GM18517 (cell line): ENCODE results near the gene SIK3.

Experiments used
- ATAC-seq: cut with Tn5 transposase; IDR thresholded peaks from one replicate; pipeline ENCODE4 v1.9.1; 2021; ENCODE audit warnings: mild to moderate bottlenecking, moderate library complexity; ENCODE audit not compliant: unreplicated experiment

Gene SIK3

DNA sequence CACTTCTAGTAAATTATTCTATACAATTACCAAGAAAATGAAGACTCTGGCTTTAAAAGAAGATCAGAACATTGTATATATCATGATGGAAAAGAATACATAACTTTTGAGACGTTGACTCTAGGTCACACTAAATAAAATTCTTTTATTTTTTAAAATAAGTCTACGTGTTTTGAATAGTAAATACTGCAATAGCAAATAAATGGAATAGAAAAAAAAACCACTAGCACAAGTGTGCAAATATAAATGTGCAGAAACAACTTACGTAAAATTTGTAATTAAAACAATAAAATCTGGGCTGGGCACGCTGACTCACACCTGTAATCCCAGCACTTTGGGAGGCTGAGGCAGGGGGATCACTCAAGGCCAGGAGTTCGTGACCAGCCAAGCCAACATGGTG lies 17.9 kb downstream of the SIK3 start:
- no peak for ATAC-seq

DNA sequence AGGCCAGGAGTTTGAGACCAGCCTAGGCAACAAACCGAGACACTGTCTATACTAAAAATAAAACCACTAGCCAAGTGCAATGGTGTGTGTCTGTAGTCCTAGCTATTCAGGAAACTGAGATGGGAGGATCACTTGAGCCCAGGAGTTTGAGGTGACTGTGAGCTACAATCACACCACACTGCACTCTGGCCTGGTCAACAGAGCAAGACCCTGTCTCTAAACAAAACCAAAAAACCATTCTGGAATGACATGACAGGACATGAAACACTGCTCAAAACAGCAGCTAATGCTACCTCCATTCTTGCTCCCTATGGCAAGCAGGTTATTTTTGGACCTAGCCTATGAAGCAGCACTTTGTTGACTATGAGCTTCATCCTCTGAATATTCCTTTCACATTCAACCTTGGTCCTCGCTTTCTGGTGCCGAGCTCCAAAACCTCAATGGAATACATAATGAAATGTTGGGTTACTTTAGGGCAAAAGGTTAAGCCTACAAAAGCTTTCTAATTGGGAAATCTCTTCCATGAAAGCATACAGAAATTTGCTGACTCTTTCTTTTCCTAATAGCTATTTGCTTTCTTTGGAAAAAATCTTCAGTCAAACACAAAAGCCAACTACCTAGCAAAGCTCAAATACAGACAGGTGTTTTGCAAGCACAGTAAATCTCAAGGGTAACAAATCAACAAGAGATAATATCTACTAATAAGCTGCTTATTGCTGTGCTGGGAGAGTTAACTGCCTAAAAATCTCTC lies 21.1 kb downstream of the SIK3 start:
- no peak for ATAC-seq

DNA sequence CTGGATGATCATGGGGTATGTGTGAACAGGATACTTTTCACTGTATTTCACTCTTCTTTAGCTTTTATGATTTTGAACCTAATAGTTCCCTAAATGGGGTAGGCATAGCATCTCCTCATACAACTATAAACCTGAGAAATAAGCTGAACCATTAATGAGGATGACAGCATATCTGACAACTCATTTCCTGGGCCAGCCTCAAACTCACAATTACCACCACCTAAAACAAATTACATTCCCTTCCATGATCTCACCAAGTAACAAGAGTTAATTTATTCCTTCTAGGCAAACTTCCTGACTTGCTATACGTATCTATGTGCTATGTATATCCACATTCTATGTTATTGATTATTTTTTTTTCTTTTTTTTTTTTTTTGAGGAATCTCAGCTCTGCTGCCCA lies 23.0 kb downstream of the SIK3 start:
- no peak for ATAC-seq

DNA sequence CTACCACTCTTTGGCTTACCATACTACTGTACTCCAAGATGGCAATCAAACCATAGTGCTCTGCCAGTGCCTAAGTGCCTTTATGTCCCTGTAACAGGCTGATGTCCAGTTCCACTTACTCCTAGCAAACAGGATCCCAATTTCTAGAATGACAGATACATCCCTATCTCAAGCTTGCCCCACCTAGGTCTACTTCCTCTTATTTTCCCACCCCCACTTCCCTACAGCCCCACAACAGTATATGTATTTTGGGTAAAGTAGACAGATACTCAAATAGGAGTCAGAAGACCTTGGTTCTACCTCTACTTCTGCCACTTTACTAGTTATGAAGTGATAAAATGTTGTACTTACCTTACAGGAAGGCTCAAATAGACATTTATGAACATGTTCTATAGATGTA lies 24.1 kb downstream of the SIK3 start:
- ATAC-seq: no peak

DNA sequence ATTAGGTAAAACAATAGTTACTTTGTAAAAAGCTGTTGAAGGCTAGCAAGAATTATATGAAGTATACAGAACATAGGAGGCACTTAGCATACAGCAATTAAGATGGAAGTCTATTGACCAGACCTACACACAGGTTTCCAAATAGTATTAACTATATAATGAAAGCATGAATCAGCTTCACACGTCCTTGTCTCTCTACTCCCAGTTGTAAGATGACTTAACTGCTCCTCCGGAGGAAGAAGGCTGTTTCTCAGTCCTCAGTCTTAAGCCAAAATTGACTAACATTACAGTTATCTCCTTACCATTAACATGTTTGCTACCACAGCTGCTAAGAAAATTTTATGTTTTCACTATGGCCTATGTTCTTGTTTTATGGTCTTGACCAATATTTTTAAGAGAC lies 24.7 kb downstream of the SIK3 start:
- ATAC-seq: no peak

DNA sequence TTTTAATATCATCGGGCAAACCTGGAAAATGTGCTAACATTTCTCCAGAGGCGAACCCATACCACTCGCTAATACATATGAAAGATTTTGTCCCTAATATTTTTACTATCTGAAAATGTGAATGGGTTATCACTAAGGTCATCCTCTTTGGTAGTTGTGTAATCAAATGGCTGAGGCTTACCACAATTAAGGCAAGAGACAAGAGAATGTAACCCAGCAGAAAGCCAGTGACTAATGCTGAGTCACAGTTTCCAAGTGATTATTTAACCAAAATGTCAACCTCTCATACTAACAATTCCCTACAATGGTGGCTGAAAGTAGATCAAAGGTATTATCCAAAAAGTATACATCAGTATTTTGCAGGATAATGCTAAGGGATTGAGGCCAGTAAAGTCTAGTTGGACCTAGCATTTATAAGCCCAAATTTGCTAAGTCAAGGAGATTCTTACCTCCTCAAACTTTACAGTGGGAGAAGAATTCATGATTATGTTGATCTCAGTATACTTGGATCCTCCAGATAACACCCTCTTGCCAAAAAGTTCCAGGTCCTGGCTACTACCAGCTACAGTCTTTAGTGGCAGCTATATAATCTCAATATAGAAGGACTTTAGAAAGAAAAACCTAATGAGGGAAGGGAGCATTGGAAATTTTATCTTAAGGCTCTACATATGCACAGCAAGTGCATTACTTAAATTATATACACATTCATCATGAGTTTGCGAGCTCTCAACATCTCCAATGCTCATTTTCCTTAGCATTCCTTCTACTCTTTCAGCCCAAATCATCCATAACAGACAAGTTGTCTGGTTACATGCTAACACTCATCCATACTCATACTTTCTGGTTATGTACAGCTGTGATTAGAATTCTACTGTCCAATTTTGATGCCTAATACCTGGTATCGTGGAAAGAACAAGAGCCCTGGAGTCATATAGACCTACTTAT lies 25.4 kb downstream of the SIK3 start:
- ATAC-seq: no peak

DNA sequence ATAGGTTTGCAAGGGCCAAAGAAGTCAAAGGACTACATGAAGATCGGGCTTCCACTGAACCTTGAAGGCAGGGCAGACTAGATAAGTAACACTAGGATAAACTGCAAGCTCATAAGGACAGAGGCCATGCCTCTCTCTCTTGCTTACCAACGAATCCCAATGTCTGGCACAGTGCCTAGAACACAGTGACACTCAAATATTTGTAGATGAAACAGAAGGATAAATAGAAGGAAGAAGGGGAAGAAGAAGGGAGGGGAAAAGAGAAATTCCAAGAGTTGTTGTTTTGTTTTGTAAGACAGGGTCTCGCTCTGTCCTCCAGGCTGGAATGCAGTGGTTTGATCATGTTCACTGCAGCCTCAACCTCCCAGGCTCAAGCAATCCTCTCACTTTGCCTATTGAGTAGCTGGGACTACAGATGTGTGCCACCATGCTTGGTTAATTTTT lies 26.9 kb downstream of the SIK3 start:
- no peak for ATAC-seq

DNA sequence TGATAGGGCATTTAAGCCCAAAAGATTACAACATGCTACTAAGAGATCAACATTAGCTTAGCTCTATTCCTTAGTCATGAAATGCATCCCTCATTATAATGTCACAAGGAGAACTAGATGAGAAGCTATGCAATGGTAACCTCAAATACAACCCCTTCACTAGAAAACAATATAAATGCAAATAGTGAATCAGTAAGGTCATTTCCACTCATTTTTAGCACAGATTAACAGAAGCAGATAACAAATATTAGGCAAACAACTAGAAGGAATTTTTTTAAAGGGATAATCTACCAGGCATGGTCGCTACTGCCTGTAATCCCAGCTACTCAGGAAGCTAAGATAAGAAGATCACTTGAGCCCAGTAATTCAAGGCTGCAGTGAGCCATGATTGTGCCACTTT lies 28.2 kb downstream of the SIK3 start:
- ATAC-seq: no peak

DNA sequence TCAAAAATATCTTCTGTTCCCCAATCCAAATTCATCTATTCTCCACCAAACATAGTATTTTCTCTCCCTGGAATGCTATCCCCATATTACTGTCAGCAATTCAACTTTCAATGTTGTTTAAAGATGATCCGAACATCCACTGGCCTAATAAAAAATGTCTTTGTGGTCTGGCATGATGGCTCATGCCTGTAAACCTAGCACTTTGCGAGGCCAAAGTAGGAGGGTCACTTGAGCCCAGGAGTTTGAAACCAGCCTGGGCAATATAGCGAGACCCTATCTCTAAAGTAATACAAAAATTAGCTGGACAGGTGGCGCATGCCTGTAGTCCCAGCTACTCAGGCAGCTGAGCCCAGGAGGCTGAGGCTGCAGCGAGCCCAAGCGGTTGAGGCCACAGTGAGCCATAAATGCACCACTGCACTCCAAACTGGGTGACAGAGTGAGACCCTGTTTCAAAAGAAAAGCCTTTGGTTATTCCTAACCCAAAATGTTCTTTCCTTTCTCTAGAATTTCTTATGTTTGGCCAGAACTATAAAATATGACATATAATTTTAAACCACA lies 29.8 kb downstream of the SIK3 start:
- ATAC-seq: no peak

DNA sequence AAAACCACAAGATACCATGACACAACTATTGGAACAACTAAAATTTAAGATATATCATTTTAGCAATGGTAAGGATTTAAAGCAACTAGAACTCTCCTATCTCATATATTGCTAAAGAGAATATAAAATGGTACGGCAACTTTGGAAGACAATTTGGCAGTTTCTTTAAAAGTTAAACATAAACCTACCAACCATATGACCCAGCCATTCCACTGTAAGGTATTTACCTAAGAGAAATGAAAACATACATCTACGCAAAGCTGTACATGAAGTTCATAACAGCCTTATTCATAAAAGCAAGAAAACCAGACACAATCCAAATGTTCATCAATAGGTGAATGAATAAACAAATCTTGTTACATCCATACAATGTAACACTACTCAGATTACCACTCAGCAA lies 31.3 kb downstream of the SIK3 start:
- ATAC-seq: no peak

DNA sequence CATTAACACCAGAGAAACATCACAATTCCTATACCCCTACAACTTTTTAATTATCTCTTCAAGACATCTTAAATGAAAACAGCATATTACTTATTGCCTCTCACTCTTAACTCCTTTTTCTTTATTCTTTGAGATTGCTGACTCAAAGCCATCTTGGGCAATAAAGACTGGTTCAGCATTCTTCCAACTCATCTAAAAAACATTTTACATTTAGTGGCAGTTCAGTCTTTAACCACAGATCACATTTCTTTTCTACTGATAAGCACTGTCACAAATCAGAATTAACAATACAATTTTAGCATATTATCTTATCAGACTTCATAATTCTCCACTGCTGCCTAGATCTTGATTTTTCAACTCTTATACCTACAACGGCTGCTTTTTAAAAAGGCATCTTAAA lies 34.0 kb downstream of the SIK3 start:
- no peak for ATAC-seq

DNA sequence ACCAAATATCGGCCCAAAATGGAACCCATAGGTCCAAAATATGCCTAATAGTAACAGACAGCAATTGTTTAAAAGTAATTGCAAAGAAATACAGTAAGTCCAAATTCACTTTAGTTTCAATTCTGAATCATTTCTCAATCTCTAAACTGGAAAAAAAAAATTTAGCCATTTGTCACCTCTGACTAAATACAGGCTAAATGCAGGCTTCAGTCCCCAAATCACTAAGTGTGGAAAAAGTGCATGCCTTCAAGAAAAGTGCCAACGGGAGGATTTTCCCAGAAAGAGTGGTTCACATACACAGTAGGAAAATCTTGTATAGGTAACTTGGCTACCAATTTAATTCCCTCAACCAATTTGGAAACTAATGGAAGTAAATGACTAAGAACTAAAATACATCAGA lies 35.7 kb downstream of the SIK3 start:
- ATAC-seq: no peak

DNA sequence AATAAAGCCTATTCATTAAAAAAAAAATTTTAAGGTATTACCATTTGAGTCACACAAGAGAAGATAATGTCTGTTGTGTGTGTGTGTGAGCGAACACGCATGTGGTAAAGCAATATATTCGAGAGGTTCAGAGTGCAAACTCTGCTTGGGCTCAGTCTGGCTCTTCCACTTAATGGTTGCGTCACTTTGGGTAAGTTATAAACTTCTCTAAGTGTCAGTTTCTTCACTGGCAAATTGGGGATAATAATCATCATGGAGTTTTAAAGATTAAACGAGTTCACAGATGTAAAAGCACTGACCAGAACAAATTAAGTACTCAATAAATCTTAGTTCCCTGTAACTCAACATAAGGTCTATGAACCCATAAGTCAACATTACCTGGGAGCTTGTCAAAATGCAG lies 37.0 kb downstream of the SIK3 start:
- no peak for ATAC-seq

DNA sequence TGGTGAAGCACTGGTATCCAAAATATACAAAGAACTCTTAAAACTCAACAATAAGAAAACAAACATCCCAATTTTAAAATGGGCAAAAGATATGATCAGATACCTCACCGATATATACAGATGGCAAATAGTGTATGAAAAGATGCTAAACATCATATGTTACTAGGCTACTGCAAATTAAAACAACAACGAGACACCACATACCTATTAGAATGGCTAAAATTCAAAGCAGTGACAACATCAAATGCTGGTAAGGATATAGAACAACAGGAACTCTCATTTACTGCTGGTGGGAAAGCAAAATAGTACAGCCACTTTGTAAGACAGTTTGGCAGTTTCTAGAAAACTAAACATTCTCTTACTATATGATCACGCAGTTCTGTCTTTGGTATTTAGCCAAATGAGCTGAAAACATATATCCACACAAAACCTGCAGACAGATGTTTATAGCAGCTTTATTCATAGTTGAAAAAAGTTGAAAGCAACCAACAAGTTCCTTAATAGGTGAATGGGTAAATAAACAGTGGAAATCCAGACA lies 38.5 kb downstream of the SIK3 start:
- ATAC-seq: no peak

DNA sequence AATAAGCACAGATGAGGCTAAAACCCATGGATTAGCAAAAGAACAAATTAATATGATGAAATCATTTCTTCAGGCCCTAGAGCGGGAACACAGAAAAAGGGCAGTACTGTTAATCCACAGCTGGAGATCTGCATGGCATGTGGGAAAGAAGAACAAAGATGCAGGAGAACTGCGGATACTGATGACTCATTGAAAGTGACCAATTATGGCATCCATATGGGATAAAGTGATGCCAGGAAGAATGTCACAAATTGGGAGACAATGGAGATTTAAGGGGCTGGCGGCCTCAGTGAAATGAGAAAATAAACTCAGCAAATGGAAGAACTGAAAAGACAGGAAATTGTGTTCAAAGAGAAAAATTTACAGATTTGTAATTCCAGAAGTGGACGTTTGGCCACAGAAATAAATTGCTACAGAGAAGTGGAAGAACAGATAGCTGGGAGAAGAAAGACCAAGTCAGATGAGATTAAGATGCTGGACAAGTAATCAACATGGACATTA lies 39.4 kb downstream of the SIK3 start:
- no peak for ATAC-seq

DNA sequence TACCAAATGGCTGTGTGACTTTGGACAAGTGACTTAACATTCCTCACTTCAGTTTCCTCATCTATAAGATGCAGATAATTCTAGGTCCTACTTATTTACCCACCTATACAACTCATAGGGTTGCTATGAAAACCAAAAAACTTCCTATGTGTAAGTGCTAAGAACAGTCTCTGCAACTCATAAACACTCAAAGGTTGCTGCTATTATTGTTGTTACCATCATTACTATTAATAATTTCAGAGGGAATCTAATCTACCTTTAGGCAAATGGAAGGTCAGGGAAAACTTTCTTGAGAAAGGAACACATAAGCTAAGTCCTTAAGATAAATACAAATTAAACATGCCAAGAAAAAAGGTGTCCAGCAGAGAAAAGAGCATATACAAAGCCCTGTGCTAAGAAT lies 40.5 kb downstream of the SIK3 start:
- no peak for ATAC-seq

DNA sequence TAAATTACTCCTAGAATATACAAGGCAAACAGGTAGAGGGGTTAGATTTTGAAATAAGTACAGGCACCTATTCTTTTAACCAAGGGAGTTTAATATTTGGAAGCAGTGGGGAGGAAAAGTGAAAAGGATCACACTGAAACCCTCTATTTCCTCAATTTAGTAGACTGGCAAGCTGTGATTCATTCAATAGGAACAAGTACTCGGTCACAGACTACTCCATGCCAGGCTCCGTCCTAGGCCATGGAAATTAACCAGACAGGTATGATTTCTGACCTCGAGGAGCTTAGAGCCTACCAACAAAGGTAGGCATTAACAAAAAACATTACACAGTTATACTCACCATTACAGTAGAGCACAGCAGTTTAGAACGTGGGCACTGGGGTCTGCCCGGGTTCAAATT lies 40.9 kb downstream of the SIK3 start:
- ATAC-seq: no peak

DNA sequence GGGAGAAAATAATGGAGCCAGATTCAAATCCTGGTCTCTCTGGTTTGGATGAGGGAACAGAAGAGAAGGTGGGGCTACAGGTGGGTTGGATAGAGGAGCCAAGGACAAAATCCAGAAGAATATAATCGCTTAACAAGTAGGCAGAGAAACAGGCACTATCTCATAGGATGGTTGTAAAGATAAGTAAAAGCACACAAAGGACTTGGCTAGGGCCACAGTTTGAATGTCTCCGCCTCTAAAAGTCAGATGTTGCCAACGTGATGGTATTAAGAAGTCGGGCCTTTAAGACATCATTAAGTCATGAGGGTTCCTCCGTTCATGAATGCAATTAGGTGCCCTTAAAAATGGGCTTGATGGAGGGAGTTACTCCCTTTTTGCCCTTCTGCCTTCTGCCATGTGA lies 42.8 kb downstream of the SIK3 start:
- ATAC-seq: no peak

DNA sequence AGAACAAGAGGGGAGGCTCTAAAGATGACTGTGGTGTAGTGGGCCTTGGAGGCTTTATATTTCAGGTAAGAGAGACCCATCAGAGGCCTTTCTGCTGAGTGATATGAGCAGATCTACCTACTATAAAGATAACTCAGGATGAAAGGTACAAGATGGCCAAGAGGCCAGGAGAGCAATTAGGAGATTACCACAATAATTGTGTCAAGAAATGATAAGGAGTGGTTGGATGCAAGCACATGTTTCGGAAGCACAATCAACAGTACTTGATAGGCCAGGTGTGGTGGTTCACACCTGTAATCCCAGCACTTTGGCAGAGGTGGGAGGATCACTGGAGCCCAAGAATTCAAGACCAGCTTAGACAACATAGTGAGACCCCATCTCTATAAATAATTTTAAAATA lies 43.8 kb downstream of the SIK3 start:
- ATAC-seq: no peak

DNA sequence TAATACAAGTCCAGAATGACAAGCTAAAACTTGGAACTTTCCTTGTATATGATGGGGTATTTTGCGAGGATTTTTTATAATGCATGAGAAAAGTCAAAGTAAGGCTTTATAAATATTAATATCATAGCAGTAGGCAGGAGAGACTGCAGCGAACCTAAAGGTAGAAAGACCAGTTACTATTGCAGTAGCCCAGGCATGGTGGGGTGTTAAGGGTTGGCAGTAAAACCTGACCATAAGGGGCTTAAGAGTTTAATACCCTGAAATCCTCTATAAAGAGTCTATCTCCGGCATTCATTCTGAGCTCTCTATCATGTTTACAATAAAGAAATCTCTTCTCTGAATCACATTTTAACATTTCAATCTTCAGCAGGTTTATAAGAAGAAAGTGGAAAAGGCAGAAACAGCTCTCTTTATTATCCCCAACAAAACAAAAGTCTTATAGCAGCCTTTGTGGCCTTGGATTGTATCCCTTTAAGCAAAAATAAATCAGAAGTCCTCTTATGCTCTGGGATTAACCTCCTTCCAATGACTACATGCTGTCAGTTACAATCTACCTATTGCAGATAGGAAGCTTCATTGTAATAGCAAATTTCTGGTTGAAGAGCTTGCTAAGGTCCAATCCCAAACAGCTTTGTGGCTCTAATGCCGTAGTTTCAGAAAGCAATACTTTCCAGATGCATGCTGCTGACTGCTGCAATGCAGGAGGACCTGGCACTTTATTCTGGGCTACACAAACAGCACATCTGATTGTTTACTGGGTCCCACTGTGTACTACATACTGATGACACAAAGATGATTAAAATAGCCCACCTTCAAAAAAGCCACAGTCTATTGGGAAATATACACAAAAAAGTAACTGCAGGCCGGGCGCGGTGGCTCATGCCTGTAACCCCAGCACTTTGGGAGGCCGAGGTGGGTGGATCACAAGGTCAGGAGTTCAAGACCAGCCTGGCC lies 45.8 kb downstream of the SIK3 start:
- no peak for ATAC-seq
